ENCODE results near the gene RFX7. TPM values are rescaled to one million over a fixed set of nuclear protein-coding genes. Genes with fewer than 3 reads are reported as not detected.

RFX7 gene
- total and polyA plus RNA-seq, 2 of the 4 experiments (the other 2 are of a cell fraction): 4.1 to 10.6 TPM

- no peak overlapping the region for H4K91ac ChIP-seq (ENCODE audit: insufficient read depth, low read depth, low read length)
- BruUV-seq (replicated peaks): no TSS peak
- no peak overlapping the region for H2BK20ac ChIP-seq (ENCODE audit: low read depth, low read length)
- no peak overlapping the region for H4K5ac ChIP-seq (ENCODE audit: low read depth, low read length)
- no peaks in the 10 kb centered on the region for H3K27me3 ChIP-seq (ENCODE audit: control insufficient read depth, insufficient read depth, low read length)
- H2AK5ac ChIP-seq (ENCODE audit: low read depth, low read length): no peak overlapping the region
- ATAC-seq (ENCODE audit: low read depth) (no peak), DNase-seq (no peak)
- no peak overlapping the region for H2AFZ ChIP-seq (replicated peaks; ENCODE audit: low read length, poor library complexity)
- dilution Hi-C loops (cut with HindIII; ENCODE audit: low sequenced_read_pairs, unreplicated experiment): no loop called here
- no peak overlapping the region for H2BK15ac ChIP-seq (ENCODE audit: low read depth, low read length)
- H2BK120ac ChIP-seq (ENCODE audit: low read depth, low read length): no peak overlapping the region
- H3K18ac ChIP-seq (ENCODE audit: low read depth, low read length): no peak overlapping the region
- intact Hi-C loops (cut with micrococcal nuclease): no loop called here
- in situ Hi-C loops (cut with MboI; ENCODE audit: low sequenced_read_pairs): no loop called here
- no peak overlapping the region for H3K23ac ChIP-seq (ENCODE audit: low read depth, low read length)
- TF ChIP-seq POLR2A (IDR thresholded peaks at IDR 0.05; ENCODE audit: low read depth, low read length) (no peak), BHLHE40 (IDR thresholded peaks at IDR 0.05; ENCODE audit: low read depth, low read length) (no peak), RAD21 (IDR thresholded peaks at IDR 0.05; ENCODE audit: low read length) (no peak), MAZ (IDR thresholded peaks at IDR 0.05; ENCODE audit: borderline replicate concordance, low read depth, low read length) (no peak), ELK1 (IDR thresholded peaks at IDR 0.05; ENCODE audit: borderline replicate concordance, low read depth, low read length) (no peak), SMC3 (IDR thresholded peaks at IDR 0.05; ENCODE audit: low read depth, low read length) (no peak), MAFK (IDR thresholded peaks at IDR 0.05; ENCODE audit: low read depth, low read length) (no peak), NFE2L2 (IDR thresholded peaks at IDR 0.05; ENCODE audit: low read depth, low read length) (no peak), CEBPB (IDR thresholded peaks at IDR 0.05; ENCODE audit: low read depth, low read length) (no peak), RCOR1 (IDR thresholded peaks at IDR 0.05; ENCODE audit: insufficient replicate concordance, low read length) (no peak), CHD1 (IDR thresholded peaks at IDR 0.05; ENCODE audit: low read depth, low read length) (no peak), RFX5 (IDR thresholded peaks at IDR 0.05; ENCODE audit: low read depth, low read length) (no peak), FOS (IDR thresholded peaks at IDR 0.05; ENCODE audit: low read depth, low read length) (no peak), MXI1 (IDR thresholded peaks at IDR 0.05; ENCODE audit: borderline replicate concordance, low read depth, low read length) (no peak), USF2 (IDR thresholded peaks at IDR 0.05; ENCODE audit: low read depth, low read length) (no peak)
- no peak overlapping the region for H4K8ac ChIP-seq (ENCODE audit: low read depth in 2 of 2, low read length in 2 of 2)
- no peak overlapping the region for H2BK5ac ChIP-seq (ENCODE audit: low read depth, low read length, poor library complexity, severe bottlenecking)
- H2AK9ac ChIP-seq (replicated peaks; ENCODE audit: low read depth, low read length, poor library complexity): no peak overlapping the region
- H3K27ac ChIP-seq (ENCODE audit: insufficient read depth, low read length): no peak overlapping the region
- H3K4me1 ChIP-seq (ENCODE audit: control insufficient read depth, insufficient read depth, low read length): no peaks in the 10 kb centered on the region
- H3K4me3 ChIP-seq (ENCODE audit: insufficient read depth, low read depth, low read length): no peak overlapping the region
- H3K56ac ChIP-seq (ENCODE audit: extremely low read depth, insufficient read depth, low read length): no peak overlapping the region
- no peak overlapping the region for H3K14ac ChIP-seq (replicated peaks; ENCODE audit: low read depth, low read length)
- H3K79me1 ChIP-seq (ENCODE audit: low read depth in 1 of 2, low read length in 2 of 2): peaks cover 28 to 33% of the 10 kb centered on the region in 2 experiments
- H3K9me1 ChIP-seq (ENCODE audit: insufficient read depth, low read length): no peaks in the 10 kb centered on the region
- peaks cover 12% of the 10 kb centered on the region for H3K36me3 ChIP-seq (ENCODE audit: control insufficient read depth, insufficient read depth, low read length)
- no peak overlapping the region for H3K9ac ChIP-seq (ENCODE audit: low read depth, low read length)
- peaks cover 16% of the 10 kb centered on the region for H3K9me3 ChIP-seq (ENCODE audit: control insufficient read depth, insufficient read depth, low read length)
- POLR2A ChIA-PET (ENCODE audit: unreplicated experiment): no interaction called here
- H3K4me2 ChIP-seq (ENCODE audit: low read depth, low read length): no peak overlapping the region
- peaks cover 4% of the 10 kb centered on the region; the same call in 1 of the 2 replicates for H4K20me1 ChIP-seq (ENCODE audit: insufficient read depth, low read length)
- CTCF ChIA-PET: no interaction called here
- no peak overlapping the region for H3K4ac ChIP-seq (ENCODE audit: low read depth, low read length)
Measured at GRCh38 chr15:56228854-56229253, 14.8 kb downstream of the RFX7 start.
